Measurements from ENCODE around the gene USP40.

The USP40 gene

GRCh38 chr2:233495503-233496496 lies 70.8 kb downstream of the USP40 start:
- DNase-seq (ENCODE audit: low read depth, low spot score): no peak

- DNase-seq (ENCODE audit: low read depth, low spot score): no peak
Measured at GRCh38 chr2:233492751-233493150, 73.8 kb downstream of the USP40 start.

DNA sequence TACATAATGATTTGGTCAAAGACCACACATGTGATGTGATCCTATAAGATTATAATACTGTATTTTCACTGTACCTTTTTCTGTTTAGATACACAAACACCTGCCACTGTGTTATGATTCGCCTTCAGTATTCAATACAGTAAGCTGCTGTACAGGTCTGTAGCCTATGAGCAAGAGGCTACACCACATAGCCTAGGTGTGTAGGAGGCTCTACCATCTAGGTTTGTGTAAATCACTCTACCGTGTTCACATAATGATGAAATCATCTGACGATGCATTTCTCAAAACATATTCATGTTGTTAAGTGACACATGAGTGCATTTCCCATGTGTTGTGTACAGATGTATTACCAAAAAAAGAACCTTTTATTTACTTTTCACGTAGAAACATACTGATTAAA lies 74.5 kb downstream of the USP40 start:
- DNase-seq (ENCODE audit: low read depth, low spot score): no peak

DNA sequence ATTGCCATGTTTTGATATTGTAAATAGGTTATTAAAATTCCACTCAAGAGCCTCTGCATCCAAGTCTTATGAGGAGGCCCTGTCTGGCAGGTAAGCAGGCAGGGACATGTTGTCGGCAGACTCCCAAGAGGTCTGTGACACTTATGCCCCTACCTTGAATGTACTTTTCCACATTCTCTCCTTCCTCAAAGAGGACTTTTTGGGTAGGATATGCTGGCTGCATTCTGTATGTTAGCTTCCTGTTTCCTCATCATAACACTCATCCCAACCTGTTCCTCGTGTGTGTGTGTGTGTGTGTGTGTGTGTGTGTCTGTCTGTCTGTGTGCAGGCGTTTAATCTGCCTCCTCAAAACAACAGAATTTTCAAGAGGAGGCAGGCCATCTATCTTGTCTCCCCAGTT lies 75.3 kb downstream of the USP40 start:
- DNase-seq (ENCODE audit: low read depth, low spot score): no peak

- DNase-seq (ENCODE audit: low read depth, low spot score): no peak
Measured at GRCh38 chr2:233490831-233491230, 75.8 kb downstream of the USP40 start.

- DNase-seq (ENCODE audit: low read depth, low spot score): no peak
Measured at GRCh38 chr2:233489666-233490065, 76.9 kb downstream of the USP40 start.

GRCh38 chr2:233489143-233489542 lies 77.4 kb downstream of the USP40 start:
- DNase-seq (ENCODE audit: low read depth, low spot score): no peak

- DNase-seq (ENCODE audit: low read depth, low spot score): no peak
Measured at GRCh38 chr2:233487748-233488345, 78.7 kb downstream of the USP40 start.

GRCh38 chr2:233486778-233487552 lies 79.6 kb downstream of the USP40 start:
- no peak for DNase-seq (ENCODE audit: low read depth, low spot score)

GRCh38 chr2:233486357-233486756 lies 80.2 kb downstream of the USP40 start:
- DNase-seq (ENCODE audit: low read depth, low spot score): no peak

GRCh38 chr2:233485726-233486125 lies 80.9 kb downstream of the USP40 start:
- DNase-seq (ENCODE audit: low read depth, low spot score): no peak

DNA sequence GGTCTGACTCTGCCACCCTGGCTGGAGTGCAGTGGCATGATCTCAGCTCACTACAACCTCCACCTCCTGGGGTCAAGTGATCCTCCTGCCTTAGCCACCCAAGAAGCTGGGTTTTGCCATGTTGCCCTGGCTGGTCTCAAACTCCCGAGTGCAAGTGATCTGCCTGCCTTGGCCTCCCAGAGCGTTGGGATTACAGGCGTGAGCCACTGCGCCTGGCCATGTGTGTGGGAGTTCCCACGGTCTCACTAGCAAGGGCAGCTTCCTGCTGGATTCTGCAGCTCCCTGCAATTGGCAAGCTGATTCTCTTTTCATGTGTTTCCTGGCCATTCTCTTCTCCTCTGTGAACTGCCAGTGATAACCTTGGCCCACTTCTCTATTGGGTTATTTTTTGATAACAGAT lies 84.0 kb downstream of the USP40 start:
- no peak for DNase-seq (ENCODE audit: low read depth, low spot score)

DNA sequence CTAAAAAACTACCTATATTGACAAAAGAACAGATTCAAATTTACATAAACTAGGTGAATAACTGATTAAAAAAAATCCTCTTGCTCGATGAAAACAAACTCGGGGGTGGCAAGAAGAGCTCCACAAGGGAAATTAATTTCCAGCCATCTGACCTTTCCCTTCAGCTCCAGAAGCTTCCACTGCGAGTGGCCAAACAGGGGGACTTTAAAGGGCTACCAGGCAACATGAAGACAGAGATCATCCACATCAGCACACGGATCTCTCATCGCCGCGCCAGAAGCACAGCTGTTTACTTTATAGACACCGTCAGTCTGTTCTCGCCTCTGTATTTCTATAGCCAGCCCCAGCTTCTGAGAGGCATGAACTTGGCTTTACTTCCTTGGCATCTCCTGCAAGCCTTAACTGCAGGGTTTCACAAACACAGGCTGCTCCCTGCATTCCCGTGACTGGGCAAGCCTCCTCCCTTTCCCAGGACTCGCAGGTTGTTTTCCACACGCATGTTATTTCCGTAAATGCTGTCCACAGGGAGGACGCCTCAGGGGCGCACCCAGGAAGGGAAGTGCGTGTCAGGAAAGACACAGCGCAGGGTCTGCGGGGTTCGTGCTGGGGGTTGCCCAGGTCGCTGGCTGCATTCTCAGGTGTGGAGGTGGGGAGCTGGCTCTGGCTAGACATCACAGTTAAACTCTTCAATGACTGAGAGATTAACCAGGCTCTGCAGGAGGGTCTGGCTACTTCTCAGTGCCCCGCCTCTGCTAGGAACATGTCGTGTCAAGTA lies 85.0 kb downstream of the USP40 start:
- DNase-seq (ENCODE audit: low read depth, low spot score): no peak

- DNase-seq (ENCODE audit: low read depth, low spot score): peak; percentile 47
Measured at GRCh38 chr2:233480490-233481202, 85.9 kb downstream of the USP40 start.

GRCh38 chr2:233479616-233480489 lies 86.7 kb downstream of the USP40 start:
- DNase-seq (ENCODE audit: low read depth, low spot score): no peak

DNA sequence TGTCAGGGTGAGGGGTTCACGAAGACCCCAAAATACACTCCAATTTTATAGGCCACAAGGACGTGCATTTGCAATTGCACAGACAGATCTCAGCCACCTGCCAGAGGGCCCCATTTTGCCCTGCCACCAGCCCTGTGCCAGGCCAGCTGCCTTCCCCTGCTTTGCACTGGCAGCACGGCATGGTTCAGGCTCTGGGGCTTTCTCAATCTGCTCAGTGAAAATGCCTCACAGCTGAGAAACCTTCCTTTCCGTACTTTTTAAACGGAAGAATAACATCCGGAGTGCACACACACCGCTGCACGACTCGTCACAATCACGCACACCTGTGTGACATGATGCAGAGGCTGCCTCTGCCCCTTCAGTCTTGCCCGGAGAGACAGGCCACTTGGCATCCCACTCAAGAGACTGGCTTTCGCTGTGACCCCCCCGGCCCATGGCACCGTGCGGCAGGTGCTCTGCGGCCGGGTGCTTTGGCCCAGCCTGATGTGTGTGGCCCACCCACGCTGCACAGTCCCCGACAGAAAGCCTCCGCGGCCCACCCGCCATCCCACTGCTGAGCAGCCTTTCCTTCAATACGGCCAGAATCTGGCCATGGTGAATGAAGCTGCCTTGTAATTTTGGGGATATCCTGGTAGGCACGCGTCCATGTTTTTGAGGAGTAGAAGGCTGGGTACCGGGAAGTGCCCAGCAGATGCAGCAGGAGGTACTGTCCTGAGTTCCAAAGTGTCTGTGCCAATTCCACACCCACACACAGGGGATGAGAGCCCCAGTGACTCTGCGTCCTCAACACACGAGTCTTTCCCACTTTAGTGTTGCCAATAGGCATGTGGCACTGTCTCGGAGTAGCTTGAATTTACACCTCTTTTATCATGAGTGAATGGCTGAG lies 88.8 kb downstream of the USP40 start:
- no peak for DNase-seq (ENCODE audit: low read depth, low spot score)

DNA sequence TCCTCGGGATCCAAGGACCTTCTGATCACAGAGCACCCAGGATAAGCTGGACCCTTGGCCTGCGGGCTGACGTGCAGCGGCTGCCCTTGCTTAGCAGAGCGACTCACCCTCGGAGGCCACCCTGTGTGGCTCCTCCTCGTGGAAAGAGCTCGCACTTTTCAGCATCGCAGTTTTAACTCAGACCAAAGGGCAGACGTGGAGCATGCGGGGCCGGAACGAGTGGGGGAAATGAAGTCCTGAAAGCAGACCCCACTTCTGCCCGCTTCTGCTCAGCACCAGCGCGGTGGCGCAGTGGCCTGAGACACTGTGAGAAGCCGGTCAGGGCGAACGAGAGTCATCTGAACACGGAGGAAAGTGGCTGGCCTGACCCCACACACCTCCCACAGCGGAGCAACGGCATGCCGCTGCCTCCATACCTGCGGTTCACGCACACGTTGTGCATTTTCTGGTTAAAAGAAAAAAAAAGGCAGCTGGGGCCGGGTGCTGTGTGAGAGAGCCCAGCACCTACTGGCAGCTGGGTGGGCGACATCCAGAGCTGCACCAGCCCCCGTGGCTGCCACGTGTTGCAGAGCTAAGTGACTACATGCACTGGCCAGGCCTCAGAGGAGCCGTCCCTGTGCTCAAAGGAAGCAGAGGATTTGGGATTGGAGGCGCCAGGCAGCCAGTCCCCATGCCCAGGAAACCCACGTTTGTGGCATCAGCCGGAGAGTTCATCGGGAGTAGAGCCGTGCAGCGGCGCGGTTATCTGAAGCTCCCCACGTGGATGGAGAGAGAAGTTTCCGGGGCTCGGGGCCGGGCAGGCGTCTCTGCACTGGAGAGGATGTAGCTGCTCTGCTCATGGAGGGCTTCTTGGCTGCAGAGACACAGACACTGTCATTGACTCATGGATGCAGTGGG lies 89.7 kb downstream of the USP40 start:
- no peak for DNase-seq (ENCODE audit: low read depth, low spot score)

DNA sequence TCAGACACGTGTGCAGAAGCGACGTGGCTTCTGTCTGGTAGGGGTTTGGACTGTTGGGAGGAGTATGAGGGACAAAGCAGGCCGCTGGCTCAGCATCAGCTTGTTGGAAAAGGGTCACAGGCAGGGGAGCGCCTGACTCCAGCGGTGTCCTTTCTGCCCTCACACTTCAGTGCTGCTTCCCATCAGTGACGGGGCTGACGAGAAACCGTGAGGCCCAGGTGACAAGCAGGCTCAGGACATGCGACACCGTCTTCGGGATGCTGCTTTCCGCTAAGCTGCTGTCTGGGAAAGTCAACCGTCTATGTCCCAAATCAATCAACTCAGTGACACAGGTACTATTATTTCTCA lies 90.5 kb downstream of the USP40 start:
- DNase-seq (ENCODE audit: low read depth, low spot score): no peak

Measured in ELF-1 (cell line).